Astrocyte (in vitro differentiated cells and primary cell): ENCODE measurements around the gene GPM6B. TPM values are rescaled to one million over a fixed set of nuclear protein-coding genes. Genes with fewer than 3 reads are reported as not detected.
A peak's percentile ranks its signal among the peaks of the same experiment; 100 is the strongest.

ENCODE experiments used
- DNase-seq: peaks from one replicate; pipeline ENCODE4 v3.0.0-alpha.2; 2010; ENCODE audit warnings: low read depth
- FAIRE-seq: peaks from 2 replicates; lab custom pipeline; 2011; peaks lifted over from hg19 to GRCh38; lab: Jason Lieb, UNC
- H2AFZ ChIP-seq: 2 replicates; pipeline ENCODE4 v1.6.0; 2012; ENCODE audit warnings: low read depth, low read length, inconsistent platforms
- H3K27ac ChIP-seq: 2 replicates; pipeline ENCODE4 v1.5.1; 2011; ENCODE audit warnings: low read depth, low read length, inconsistent platforms
- H3K27me3 ChIP-seq: 2 replicates; pipeline ENCODE4 v1.6.0; 2011; ENCODE audit warnings: low read length, inconsistent platforms; ENCODE audit not compliant: insufficient read depth
- H3K36me3 ChIP-seq: 2 replicates; pipeline ENCODE4 v1.5.1; 2011; ENCODE audit warnings: low read length, inconsistent platforms; ENCODE audit not compliant: insufficient read depth
- H3K4me1 ChIP-seq: 2 replicates; pipeline ENCODE4 v1.5.1; 2011; ENCODE audit warnings: low read length, inconsistent platforms; ENCODE audit not compliant: insufficient read depth
- H3K4me2 ChIP-seq: 2 replicates; pipeline ENCODE4 v1.6.0; 2012; ENCODE audit warnings: low read length, inconsistent platforms
- H3K4me3 ChIP-seq: 2 replicates; pipeline ENCODE4 v1.5.1; 2011; ENCODE audit warnings: low read depth, mild to moderate bottlenecking, low read length, inconsistent platforms; ENCODE audit not compliant: insufficient read depth
- H3K79me2 ChIP-seq: 2 replicates; pipeline ENCODE4 v1.6.0; 2012; ENCODE audit warnings: mild to moderate bottlenecking, low read length, inconsistent platforms; ENCODE audit not compliant: insufficient read depth
- H3K9ac ChIP-seq: 2 replicates; pipeline ENCODE4 v1.6.0; 2012; ENCODE audit warnings: mild to moderate bottlenecking, low read length, inconsistent platforms
- H3K9me3 ChIP-seq: 2 replicates; pipeline ENCODE4 v1.5.1; 2012; ENCODE audit warnings: low read depth, mild to moderate bottlenecking, low read length, inconsistent platforms; ENCODE audit not compliant: insufficient read depth
- H4K20me1 ChIP-seq: 2 replicates; pipeline ENCODE4 v1.6.0; 2012; ENCODE audit warnings: low read length, inconsistent platforms; ENCODE audit not compliant: insufficient read depth
- H3K27ac Mint-ChIP-seq: one replicate; pipeline ENCODE4 v1.8.0; 2021; ENCODE audit warnings: mild to moderate bottlenecking, mixed read lengths; ENCODE audit not compliant: unreplicated experiment
- H3K27me3 Mint-ChIP-seq: one replicate; pipeline ENCODE4 v1.8.0; 2021; ENCODE audit warnings: low read depth, mixed read lengths; ENCODE audit not compliant: unreplicated experiment
- H3K36me3 Mint-ChIP-seq: one replicate; pipeline ENCODE4 v1.8.0; 2021; ENCODE audit warnings: low read depth, mixed read lengths; ENCODE audit not compliant: unreplicated experiment
- H3K4me1 Mint-ChIP-seq: one replicate; pipeline ENCODE4 v1.8.0; 2021; ENCODE audit warnings: low read depth, mixed read lengths; ENCODE audit not compliant: unreplicated experiment
- H3K4me3 Mint-ChIP-seq: one replicate; pipeline ENCODE4 v1.8.0; 2021; ENCODE audit warnings: mild to moderate bottlenecking, moderate library complexity, mixed read lengths; ENCODE audit not compliant: unreplicated experiment
- H3K9me3 Mint-ChIP-seq: one replicate; pipeline ENCODE4 v1.8.0; 2021; ENCODE audit warnings: mild to moderate bottlenecking, mixed read lengths; ENCODE audit not compliant: unreplicated experiment
- CTCF ChIP-seq: IDR thresholded peaks from 2 replicates; pipeline ENCODE4 v1.5.1; 2011; ENCODE audit warnings: low read depth, mild to moderate bottlenecking, inconsistent platforms, low read length, moderate library complexity; ENCODE audit not compliant: insufficient read depth
- EZH2 ChIP-seq: IDR thresholded peaks from 2 replicates; pipeline ENCODE4 v1.6.1; 2012; ENCODE audit warnings: mild to moderate bottlenecking, low read length, inconsistent platforms; ENCODE audit not compliant: insufficient read depth
- total RNA-seq: library from RNA; stranded (reverse); gene quantifications from 2 replicates; pipeline ENCODE4 v1.2.1, GENCODE V29; 2021

The GPM6B gene
- total RNA-seq, 1 donor from 2014 or later, result 21.5 TPM

GRCh38 chrX:13786048-13786447, 30.8 kb downstream of the GPM6B start:
- TF ChIP-seq EZH2 (no peak), CTCF (no peak)
- Histone ChIP-seq H3K4me1 (peaks cover 5% of the 10 kb centered on the region), H3K27me3 (no peaks in the 10 kb centered on the region), H3K9ac (no peak overlapping the region), H3K79me2 (no peaks in the 10 kb centered on the region), H3K4me2 (no peak overlapping the region), H3K27ac (no peak overlapping the region), H2AFZ (no peak overlapping the region), H3K4me3 (no peak overlapping the region), H3K36me3 (no peaks in the 10 kb centered on the region), H3K9me3 (no peaks in the 10 kb centered on the region), H4K20me1 (no peaks in the 10 kb centered on the region)
- Mint-ChIP-seq H3K27me3 (no peaks in the 10 kb centered on the region), H3K4me1 (peaks cover 5% of the 10 kb centered on the region), H3K4me3 (no peak overlapping the region), H3K9me3 (no peaks in the 10 kb centered on the region), H3K27ac (no peak overlapping the region), H3K36me3 (no peaks in the 10 kb centered on the region)
- no peak for FAIRE-seq
- no peak for DNase-seq

GRCh38 chrX:13780868-13781427, 35.9 kb downstream of the GPM6B start:
- peaks cover 5% of the 10 kb centered on the region for H3K4me1 ChIP-seq
- Mint-ChIP-seq H3K36me3 (no peaks in the 10 kb centered on the region), H3K4me1 (peaks cover 10% of the 10 kb centered on the region), H3K27ac (no peak overlapping the region), H3K27me3 (no peaks in the 10 kb centered on the region), H3K9me3 (no peaks in the 10 kb centered on the region), H3K4me3 (no peak overlapping the region)
- H3K4me3 ChIP-seq, result no peak overlapping the region
- H3K9ac ChIP-seq, result no peak overlapping the region
- FAIRE-seq (no peak), DNase-seq (no peak)
- no peaks in the 10 kb centered on the region for H4K20me1 ChIP-seq
- no peaks in the 10 kb centered on the region for H3K79me2 ChIP-seq
- no peak overlapping the region for H3K27ac ChIP-seq
- no peak for TF ChIP-seq EZH2
- no peak for TF ChIP-seq CTCF
- H3K9me3 ChIP-seq, result no peaks in the 10 kb centered on the region
- no peaks in the 10 kb centered on the region for H3K27me3 ChIP-seq
- no peak overlapping the region for H3K4me2 ChIP-seq
- H2AFZ ChIP-seq, result no peak overlapping the region
- peaks cover 2% of the 10 kb centered on the region for H3K36me3 ChIP-seq

- peak; percentile 36 for DNase-seq
- Histone ChIP-seq H2AFZ (no peak overlapping the region), H3K27ac (no peak overlapping the region), H3K27me3 (no peaks in the 10 kb centered on the region), H3K4me2 (peak overlapping the region; percentile 46), H3K79me2 (no peaks in the 10 kb centered on the region), H3K4me1 (peaks cover 5% of the 10 kb centered on the region), H3K9ac (no peak overlapping the region), H3K36me3 (peaks cover 9% of the 10 kb centered on the region), H3K4me3 (no peak overlapping the region), H4K20me1 (no peaks in the 10 kb centered on the region), H3K9me3 (no peaks in the 10 kb centered on the region)
- H3K4me3 Mint-ChIP-seq, result no peak overlapping the region
- peaks cover 10% of the 10 kb centered on the region for H3K4me1 Mint-ChIP-seq
- H3K36me3 Mint-ChIP-seq, result no peaks in the 10 kb centered on the region
- no peaks in the 10 kb centered on the region for H3K27me3 Mint-ChIP-seq
- no peak for TF ChIP-seq CTCF
- no peak for TF ChIP-seq EZH2
- FAIRE-seq, result peak; percentile 88
- no peaks in the 10 kb centered on the region for H3K9me3 Mint-ChIP-seq
- peak overlapping the region; percentile 34 for H3K27ac Mint-ChIP-seq
Observed at GRCh38 chrX:13778916-13779315, 38.0 kb downstream of the GPM6B start.
